NCI-H2107 (cell line): Measurements from ENCODE around the gene TTLL8.

Experiments
- DNase-seq: peaks from one replicate; lab custom pipeline; 2025; lab: John Stamatoyannopoulos, UW

TTLL8 gene

DNA sequence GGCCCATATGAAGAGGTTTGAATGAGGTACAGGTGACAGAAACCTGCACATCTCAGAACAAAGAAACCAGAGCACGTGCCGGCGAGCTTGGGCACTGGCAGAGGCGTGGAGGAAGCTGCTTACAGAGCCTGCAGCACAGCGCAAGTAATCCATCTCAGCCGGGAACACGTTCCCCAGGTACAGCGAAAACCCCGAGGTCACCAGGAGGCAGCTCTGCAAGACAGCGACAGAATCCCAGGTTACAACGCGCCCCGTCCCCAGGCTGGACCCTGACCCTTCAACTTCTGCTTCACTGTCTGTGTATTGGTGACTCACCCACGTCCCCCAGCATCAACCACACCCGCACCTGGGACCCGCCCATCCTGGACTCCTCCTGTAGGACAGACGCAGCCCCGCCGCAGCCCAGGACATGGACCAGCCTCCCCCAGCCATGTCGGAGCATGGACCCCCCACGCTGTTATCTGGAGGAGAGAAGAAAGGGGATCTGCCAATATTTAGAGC lies 24.9 kb upstream of the TTLL8 start:
- DNase-seq: no peak

- no peak for DNase-seq
These were observed 24.2 kb upstream of the TTLL8 start for GRCh38 chr22:50082197-50082715.

GRCh38 chr22:50081426-50082196 lies 23.5 kb upstream of the TTLL8 start:
- no peak for DNase-seq

DNA sequence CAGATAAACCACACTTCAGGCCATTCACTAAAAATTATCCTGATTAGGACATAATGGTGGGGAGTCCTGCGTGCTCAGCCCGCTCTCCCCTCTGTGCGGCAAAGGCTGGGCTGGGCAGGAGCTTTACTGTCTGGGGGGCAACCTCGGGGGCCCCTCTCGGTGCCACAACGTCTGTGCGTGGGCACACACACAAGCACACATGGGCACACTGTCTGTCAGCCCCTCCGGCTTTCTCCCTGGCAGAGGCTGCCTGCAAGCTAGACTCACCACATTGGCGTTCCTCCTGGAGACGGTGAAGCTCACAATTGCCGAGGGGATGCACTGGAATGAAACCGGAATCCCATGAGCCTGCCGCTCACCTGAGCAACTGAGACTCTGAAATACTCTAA lies 22.0 kb upstream of the TTLL8 start:
- DNase-seq: no peak

- no peak for DNase-seq
These were observed 20.7 kb upstream of the TTLL8 start for GRCh38 chr22:50078761-50079160.

- no peak for DNase-seq
These were observed 20.1 kb upstream of the TTLL8 start for GRCh38 chr22:50078246-50078645.

GRCh38 chr22:50076646-50077535 lies 18.8 kb upstream of the TTLL8 start:
- DNase-seq: no peak

GRCh38 chr22:50074551-50075530 lies 16.7 kb upstream of the TTLL8 start:
- no peak for DNase-seq

DNA sequence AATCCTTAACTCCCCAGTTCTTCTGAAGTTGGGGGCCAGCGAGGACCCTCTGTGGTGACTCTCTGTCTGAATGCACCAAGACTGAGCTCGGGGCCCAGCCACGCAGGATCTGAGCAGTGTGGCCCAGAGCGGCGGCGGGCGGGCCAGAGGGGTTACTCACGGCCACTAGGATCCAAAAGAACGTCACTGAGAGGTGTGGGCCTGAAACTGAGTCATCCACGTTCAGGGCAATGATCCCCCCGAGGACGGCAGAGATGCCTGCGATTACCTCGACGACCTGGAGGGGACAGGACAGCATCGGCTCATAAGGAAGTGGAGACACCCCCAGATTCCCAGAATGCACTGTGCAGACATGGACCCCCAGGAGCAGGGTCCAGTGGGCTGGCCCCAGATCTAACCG lies 16.0 kb upstream of the TTLL8 start:
- DNase-seq: no peak

DNA sequence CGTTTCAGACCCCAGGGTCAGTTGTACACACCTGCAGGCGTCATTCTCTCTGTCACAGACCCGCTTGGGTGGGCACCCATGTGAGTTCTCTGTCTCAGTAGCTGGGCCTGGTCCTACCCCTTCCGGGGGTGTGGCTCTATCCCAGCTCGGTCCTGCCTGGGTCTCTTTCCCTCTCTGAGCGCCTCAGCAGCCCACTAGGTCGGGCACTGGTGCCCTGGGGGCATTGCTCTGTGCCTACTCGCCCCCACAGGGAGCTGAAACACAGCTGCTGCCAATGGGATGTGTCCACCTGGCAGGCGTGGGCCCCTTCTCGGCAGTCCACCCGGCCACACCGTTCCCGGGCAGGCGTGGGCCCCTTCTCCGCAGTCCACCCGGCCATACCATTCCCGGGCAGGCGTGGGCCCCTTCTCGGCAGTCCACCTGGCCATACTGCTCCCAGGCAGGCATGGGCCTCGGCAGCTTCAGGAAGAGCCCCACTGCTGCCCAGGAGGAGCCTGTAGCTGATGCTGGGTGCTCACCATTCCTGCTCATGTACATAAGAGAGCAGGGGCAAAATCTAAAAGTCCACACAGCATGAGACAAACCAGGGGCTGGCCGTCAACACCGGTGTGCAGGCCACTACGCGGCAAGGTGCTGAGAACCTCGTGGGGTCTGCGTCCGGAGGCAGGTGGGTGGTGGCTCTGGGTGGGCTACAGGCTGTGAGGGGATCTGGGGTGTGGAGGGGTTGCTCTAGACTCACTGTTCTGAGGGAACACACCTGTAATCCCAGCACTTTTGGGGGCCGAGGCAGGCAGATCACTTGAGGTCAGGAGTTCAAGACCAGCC lies 14.8 kb upstream of the TTLL8 start:
- no peak for DNase-seq

DNA sequence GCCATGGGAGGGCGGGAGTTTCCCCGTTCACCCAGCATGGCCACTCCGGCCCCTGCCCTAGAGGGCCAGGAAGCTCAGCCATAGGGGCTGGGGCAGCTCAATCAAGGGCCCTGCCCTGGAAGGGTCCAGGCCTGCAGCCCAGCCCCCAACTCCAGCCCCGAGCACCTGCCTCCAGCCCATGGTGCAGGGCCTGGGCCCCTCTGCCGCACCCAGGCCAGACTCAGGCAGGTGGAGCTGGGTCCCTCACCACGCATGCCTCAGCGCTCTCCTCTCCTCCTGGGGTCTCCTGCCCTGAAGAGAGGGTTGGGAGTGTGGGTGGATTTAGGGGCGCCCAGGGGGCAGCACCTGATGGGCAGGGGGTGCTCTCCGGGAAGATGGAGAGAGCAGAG lies 14.1 kb upstream of the TTLL8 start:
- DNase-seq: no peak

DNA sequence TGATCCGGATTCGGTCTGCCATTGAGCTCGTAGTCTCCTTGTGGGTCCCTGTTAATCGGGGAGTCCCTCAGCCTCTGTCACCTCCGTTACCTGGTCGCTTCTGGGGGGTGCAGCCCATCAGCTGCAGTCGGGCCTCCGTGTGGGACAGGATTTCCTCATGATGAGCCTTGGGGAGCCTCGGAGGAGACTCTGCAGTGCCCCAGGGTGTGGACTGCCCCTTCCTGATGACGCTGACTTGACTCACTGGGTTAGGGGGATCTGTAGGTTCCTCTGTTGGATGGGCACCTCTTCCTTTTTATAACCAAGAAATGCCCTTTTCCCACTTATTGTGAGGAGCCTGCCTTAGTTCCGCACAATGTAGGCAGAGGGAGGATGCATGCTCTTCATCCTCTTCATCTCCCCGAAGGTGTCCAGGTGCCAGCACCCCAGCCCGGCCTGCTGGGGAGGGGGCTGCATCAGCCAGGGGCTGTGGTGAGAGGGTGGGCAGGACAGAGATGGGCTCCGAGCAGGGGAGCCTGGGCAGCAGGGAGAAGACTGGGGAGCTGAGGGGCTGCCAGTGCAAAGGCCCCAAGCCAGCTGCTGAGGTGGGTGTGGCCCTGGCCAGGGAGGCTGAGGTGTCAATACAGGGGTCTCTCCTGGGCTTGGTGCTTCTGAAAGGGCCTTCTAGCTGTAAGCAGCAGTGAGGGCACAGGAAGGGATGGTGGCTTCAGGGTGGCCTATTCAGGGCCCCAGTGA lies 13.5 kb upstream of the TTLL8 start:
- no peak for DNase-seq

GRCh38 chr22:50070366-50070765 lies 12.3 kb upstream of the TTLL8 start:
- DNase-seq: no peak

GRCh38 chr22:50068096-50068495 lies 10.0 kb upstream of the TTLL8 start:
- no peak for DNase-seq

- no peak for DNase-seq
These were observed 9.1 kb upstream of the TTLL8 start for GRCh38 chr22:50067244-50067643.

DNA sequence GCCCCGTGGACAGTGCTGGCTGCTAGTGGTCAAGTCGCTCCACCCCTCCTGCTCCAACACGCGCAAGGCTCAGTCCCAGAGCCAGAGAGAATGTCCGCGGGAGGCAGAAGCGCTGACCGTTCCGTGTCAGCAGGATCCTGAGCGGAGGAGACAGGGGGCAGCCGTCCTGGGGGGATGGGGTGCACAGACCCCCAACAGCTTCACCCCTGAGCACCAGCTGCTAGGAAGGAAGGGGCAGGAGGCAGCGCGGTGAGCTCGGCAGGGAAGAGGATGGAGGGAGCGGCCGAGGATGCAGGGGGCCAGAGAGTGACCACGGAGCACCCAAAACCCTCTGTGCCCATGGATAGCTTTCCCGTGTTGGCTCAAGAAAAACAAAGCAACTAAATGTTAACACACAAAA lies 6.4 kb upstream of the TTLL8 start:
- no peak for DNase-seq

- no peak for DNase-seq
These were observed 5.7 kb upstream of the TTLL8 start for GRCh38 chr22:50063589-50064393.

DNA sequence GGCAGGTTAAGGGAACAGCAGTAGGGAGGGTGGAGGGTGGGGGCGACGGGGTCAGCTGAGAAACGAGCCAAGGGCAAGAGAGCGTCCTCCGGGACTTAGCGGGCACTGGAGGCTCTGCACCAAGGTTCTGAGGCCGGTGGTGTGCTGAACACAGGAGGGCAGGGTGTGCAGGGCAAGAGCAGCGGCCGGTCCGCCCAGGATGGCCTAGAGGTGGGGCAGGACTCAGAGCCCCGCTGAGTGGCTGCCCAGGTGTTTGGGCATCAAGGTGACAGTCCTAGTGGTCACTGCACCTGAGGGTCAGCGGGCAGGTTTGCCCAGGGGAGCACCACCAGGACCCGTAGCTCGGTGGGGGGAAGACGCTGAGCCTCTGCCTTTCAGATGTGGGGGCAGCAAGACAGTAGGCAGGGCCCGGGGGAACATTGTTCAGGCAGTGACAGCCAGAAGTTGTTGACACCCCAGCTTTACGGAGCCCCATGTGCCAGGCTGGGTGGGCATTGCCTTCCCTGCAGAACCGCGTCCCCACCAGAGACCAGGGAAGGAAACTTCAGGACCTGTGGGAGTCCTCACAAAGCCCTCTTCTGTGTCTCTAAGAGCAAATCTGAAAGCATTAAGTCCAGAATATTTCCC lies 4.5 kb upstream of the TTLL8 start:
- no peak for DNase-seq
